ENCODE measurements around the gene CLIP2.
"Not testable (repeated sequence)": the region's sequence is repeated elsewhere in the genome, so short reads cannot be mapped to it uniquely, and the experiment has no call there.

The CLIP2 gene

GRCh38 chr7:74302745-74303221 lies 13.6 kb downstream of the CLIP2 start:
- Mint-ChIP-seq H3K4me1 (peaks cover 16% of the 10 kb centered on the region), H3K4me3 (no peak overlapping the region), H3K36me3 (no peaks in the 10 kb centered on the region), H3K9me3 (no peaks in the 10 kb centered on the region), H3K27ac (no peak overlapping the region)
- DNase-seq (ENCODE audit: low spot score in 2 of 2), result no peak
- ATAC-seq, result no peak

- Mint-ChIP-seq H3K36me3 (no peaks in the 10 kb centered on the region), H3K9me3 (no peaks in the 10 kb centered on the region)
Observed at GRCh38 chr7:74304550-74304949, 15.3 kb downstream of the CLIP2 start.

GRCh38 chr7:74306004-74306729 lies 17.0 kb downstream of the CLIP2 start:
- DNase-seq (ENCODE audit: low spot score in 2 of 2) (no peak), ATAC-seq (peak; percentile 38)
- peak overlapping the region; percentile 50 for H3K4me3 Mint-ChIP-seq
- no peaks in the 10 kb centered on the region for H3K36me3 Mint-ChIP-seq
- peaks cover 17% of the 10 kb centered on the region for H3K4me1 Mint-ChIP-seq
- H3K27ac Mint-ChIP-seq, result no peak overlapping the region
- H3K9me3 Mint-ChIP-seq, result no peaks in the 10 kb centered on the region

More at GRCh38 chr7:74304550-74304949, 15.3 kb downstream of the CLIP2 start:
- Mint-ChIP-seq H3K4me3 (no peak overlapping the region), H3K4me1 (peaks cover 16% of the 10 kb centered on the region), H3K27ac (no peak overlapping the region)
- DNase-seq (ENCODE audit: low spot score in 2 of 2), result no peak
- no peak for ATAC-seq

- Mint-ChIP-seq H3K36me3 (no peaks in the 10 kb centered on the region), H3K4me3 (peak overlapping the region; percentile 50), H3K4me1 (peaks cover 22% of the 10 kb centered on the region), H3K9me3 (no peaks in the 10 kb centered on the region), H3K27ac (no peak overlapping the region)
- peak; percentile 55 for ATAC-seq
- DNase-seq (ENCODE audit: low spot score in 2 of 2), result peak in 1 of 2 donors; percentile 57
Observed at GRCh38 chr7:74306730-74307469, 17.7 kb downstream of the CLIP2 start.

GRCh38 chr7:74307738-74308505 lies 18.7 kb downstream of the CLIP2 start:
- DNase-seq (ENCODE audit: low spot score in 2 of 2) (no peak), ATAC-seq (no peak)
- Mint-ChIP-seq H3K27ac (no peak overlapping the region), H3K4me1 (peaks cover 22% of the 10 kb centered on the region), H3K9me3 (no peaks in the 10 kb centered on the region), H3K4me3 (no peak overlapping the region), H3K36me3 (no peaks in the 10 kb centered on the region)

GRCh38 chr7:74309181-74309580 lies 20.0 kb downstream of the CLIP2 start:
- no peak for DNase-seq (ENCODE audit: low spot score in 2 of 2)
- Mint-ChIP-seq H3K4me1 (peaks cover 22% of the 10 kb centered on the region), H3K36me3 (no peaks in the 10 kb centered on the region), H3K4me3 (no peak overlapping the region), H3K9me3 (no peaks in the 10 kb centered on the region), H3K27ac (no peak overlapping the region)
- no peak for ATAC-seq

- no peak overlapping the region for H3K27ac Mint-ChIP-seq
- DNase-seq (ENCODE audit: low spot score in 2 of 2) (no peak), ATAC-seq (peak; percentile 69)
- no peak overlapping the region for H3K4me3 Mint-ChIP-seq
- no peaks in the 10 kb centered on the region for H3K9me3 Mint-ChIP-seq
- no peaks in the 10 kb centered on the region for H3K36me3 Mint-ChIP-seq
- peaks cover 16% of the 10 kb centered on the region for H3K4me1 Mint-ChIP-seq
Observed at GRCh38 chr7:74311305-74311744, 22.1 kb downstream of the CLIP2 start.

- no peak for ATAC-seq
- Mint-ChIP-seq H3K9me3 (no peaks in the 10 kb centered on the region), H3K27ac (no peak overlapping the region), H3K4me1 (peaks cover 7% of the 10 kb centered on the region), H3K4me3 (no peak overlapping the region), H3K36me3 (no peaks in the 10 kb centered on the region)
- no peak for DNase-seq (ENCODE audit: low spot score in 2 of 2)
Observed at GRCh38 chr7:74312418-74313028, 23.3 kb downstream of the CLIP2 start.

GRCh38 chr7:74315891-74316290 lies 26.7 kb downstream of the CLIP2 start:
- not testable (repeated sequence) for ATAC-seq; DNase-seq (ENCODE audit: low spot score in 2 of 2); H3K9me3 Mint-ChIP-seq; H3K36me3 Mint-ChIP-seq; H3K27ac Mint-ChIP-seq; H3K4me3 Mint-ChIP-seq
- H3K4me1 Mint-ChIP-seq, result peaks cover 15% of the 10 kb centered on the region

GRCh38 chr7:74317146-74317782 lies 28.1 kb downstream of the CLIP2 start:
- H3K9me3 Mint-ChIP-seq, result no peaks in the 10 kb centered on the region
- DNase-seq (ENCODE audit: low spot score in 2 of 2) (no peak), ATAC-seq (no peak)
- peak overlapping the region; percentile 65 for H3K27ac Mint-ChIP-seq
- peaks cover 8% of the 10 kb centered on the region for H3K4me1 Mint-ChIP-seq
- H3K4me3 Mint-ChIP-seq, result no peak overlapping the region
- H3K36me3 Mint-ChIP-seq, result no peaks in the 10 kb centered on the region

GRCh38 chr7:74318043-74318442 lies 28.8 kb downstream of the CLIP2 start:
- Mint-ChIP-seq H3K27ac (no peak overlapping the region), H3K36me3 (no peaks in the 10 kb centered on the region), H3K4me3 (no peak overlapping the region), H3K9me3 (no peaks in the 10 kb centered on the region), H3K4me1 (peaks cover 8% of the 10 kb centered on the region)
- ATAC-seq, result no peak
- DNase-seq (ENCODE audit: low spot score in 2 of 2), result no peak

- no peak for ATAC-seq
- H3K36me3 Mint-ChIP-seq, result no peaks in the 10 kb centered on the region
- peaks cover 8% of the 10 kb centered on the region for H3K4me1 Mint-ChIP-seq
- no peak overlapping the region for H3K4me3 Mint-ChIP-seq
- no peak overlapping the region for H3K27ac Mint-ChIP-seq
- H3K9me3 Mint-ChIP-seq, result no peaks in the 10 kb centered on the region
- no peak for DNase-seq (ENCODE audit: low spot score in 2 of 2)
Observed at GRCh38 chr7:74320645-74321221, 31.5 kb downstream of the CLIP2 start.

- not testable (repeated sequence) for H3K4me1 Mint-ChIP-seq; H3K4me3 Mint-ChIP-seq; ATAC-seq; DNase-seq (ENCODE audit: low spot score in 2 of 2); H3K9me3 Mint-ChIP-seq; H3K27ac Mint-ChIP-seq; H3K36me3 Mint-ChIP-seq
Observed at GRCh38 chr7:74322892-74323291, 33.7 kb downstream of the CLIP2 start.

GRCh38 chr7:74324531-74325209 lies 35.5 kb downstream of the CLIP2 start:
- H3K36me3 Mint-ChIP-seq, result no peaks in the 10 kb centered on the region
- H3K27ac Mint-ChIP-seq, result peak overlapping the region; percentile 32

More at GRCh38 chr7:74324531-74325209, 35.5 kb downstream of the CLIP2 start:
- no peaks in the 10 kb centered on the region for H3K9me3 Mint-ChIP-seq
- H3K4me3 Mint-ChIP-seq, result no peak overlapping the region
- ATAC-seq (no peak), DNase-seq (ENCODE audit: low spot score in 2 of 2) (no peak)
- peaks cover 8% of the 10 kb centered on the region for H3K4me1 Mint-ChIP-seq

All from stimulated activated effector memory CD8-positive, alpha-beta T cell treated with anti-CD3 and anti-CD28 coated beads, Interleukin-12 subunit alpha, Interleukin-12 subunit beta, amount 100 ng/mL, for 72 hours (primary cell).